HG03097 (cell line): Measurements from ENCODE around the gene AKT1.

Experiments used
- ATAC-seq: cut with Tn5 transposase; IDR thresholded peaks from one replicate; pipeline ENCODE4 v1.9.1; 2021; ENCODE audit not compliant: unreplicated experiment, low FRiP score

The AKT1 gene

GRCh38 chr14:104774453-104775072 is 21.0 kb downstream of the AKT1 start:
- ATAC-seq: no peak

GRCh38 chr14:104773505-104774452 is 21.8 kb downstream of the AKT1 start:
- no peak for ATAC-seq

- ATAC-seq: no peak
Measured at GRCh38 chr14:104772707-104773504, 22.6 kb downstream of the AKT1 start.

- no peak for ATAC-seq
Measured at GRCh38 chr14:104771918-104772706, 23.4 kb downstream of the AKT1 start.

- ATAC-seq: no peak
Measured at GRCh38 chr14:104771374-104771773, 24.2 kb downstream of the AKT1 start.

GRCh38 chr14:104770851-104771272 is 24.7 kb downstream of the AKT1 start:
- no peak for ATAC-seq

- no peak for ATAC-seq
Measured at GRCh38 chr14:104770072-104770579, 25.4 kb downstream of the AKT1 start.

GRCh38 chr14:104769324-104770071 is 26.1 kb downstream of the AKT1 start:
- no peak for ATAC-seq

GRCh38 chr14:104768437-104769323 is 26.9 kb downstream of the AKT1 start:
- ATAC-seq: no peak

GRCh38 chr14:104767634-104767918 is 28.0 kb downstream of the AKT1 start:
- no peak for ATAC-seq

GRCh38 chr14:104766863-104767633 is 28.5 kb downstream of the AKT1 start:
- no peak for ATAC-seq

- ATAC-seq: no peak
Measured at GRCh38 chr14:104766256-104766862, 29.2 kb downstream of the AKT1 start.

- ATAC-seq: no peak
Measured at GRCh38 chr14:104765517-104765916, 30.0 kb downstream of the AKT1 start.

- no peak for ATAC-seq
Measured at GRCh38 chr14:104758981-104759969, 36.3 kb downstream of the AKT1 start.

- no peak for ATAC-seq
Measured at GRCh38 chr14:104757681-104758392, 37.7 kb downstream of the AKT1 start.

- no peak for ATAC-seq
Measured at GRCh38 chr14:104757238-104757585, 38.3 kb downstream of the AKT1 start.
